Ureter (tissue), 1 donor: ENCODE measurements around the gene PHF21A. TPM values are rescaled to one million over a fixed set of nuclear protein-coding genes. Genes with fewer than 3 reads are reported as not detected.

Experiments
- DNase-seq: peaks from one replicate; pipeline ENCODE4 v3.0.0-alpha.2; 2020; ENCODE audit warnings: low spot score
- total RNA-seq: library from RNA; stranded (reverse); gene quantifications from one replicate; pipeline ENCODE4 v1.2.4, GENCODE V29; 2023
- donor health status: DM: yes; HTN: yes; CAD: no.

Gene PHF21A
- 51.1 TPM for total RNA-seq

- DNase-seq: peak; percentile 92
Measured at GRCh38 chr11:46121301-46121723, at the start of gene PHF21A. Gene PHF21A, minus strand, starts transcription at chr11:46121454. Its CDS starts 37,235 bp downstream, at chr11:46084219.

GRCh38 chr11:46170797-46171196 lies 49.5 kb upstream of the PHF21A start:
- no peak for DNase-seq

GRCh38 chr11:46162700-46163099 lies 41.4 kb upstream of the PHF21A start:
- DNase-seq: no peak

GRCh38 chr11:46161201-46161600 lies 39.9 kb upstream of the PHF21A start:
- no peak for DNase-seq

GRCh38 chr11:46160100-46160499 lies 38.8 kb upstream of the PHF21A start:
- no peak for DNase-seq

GRCh38 chr11:46159680-46160079 lies 38.4 kb upstream of the PHF21A start:
- DNase-seq: no peak

- DNase-seq: no peak
Measured at GRCh38 chr11:46149826-46150225, 28.6 kb upstream of the PHF21A start.

- DNase-seq: no peak
Measured at GRCh38 chr11:46149342-46149741, 28.1 kb upstream of the PHF21A start.

GRCh38 chr11:46144741-46145140 lies 23.5 kb upstream of the PHF21A start:
- no peak for DNase-seq

GRCh38 chr11:46143049-46143806 lies 22.0 kb upstream of the PHF21A start:
- DNase-seq: no peak

- DNase-seq: no peak
Measured at GRCh38 chr11:46142561-46142960, 21.3 kb upstream of the PHF21A start.

- DNase-seq: no peak
Measured at GRCh38 chr11:46141597-46141996, 20.3 kb upstream of the PHF21A start.

- no peak for DNase-seq
Measured at GRCh38 chr11:46134540-46134939, 13.3 kb upstream of the PHF21A start.

GRCh38 chr11:46134061-46134460 lies 12.8 kb upstream of the PHF21A start:
- DNase-seq: no peak

- DNase-seq: no peak
Measured at GRCh38 chr11:46133119-46133518, 11.9 kb upstream of the PHF21A start.

- no peak for DNase-seq
Measured at GRCh38 chr11:46130286-46130940, 9.2 kb upstream of the PHF21A start.

- no peak for DNase-seq
Measured at GRCh38 chr11:46129133-46129532, 7.9 kb upstream of the PHF21A start.

- DNase-seq: peak; percentile 57
Measured at GRCh38 chr11:46127150-46127638, 5.9 kb upstream of the PHF21A start.

- no peak for DNase-seq
Measured at GRCh38 chr11:46125284-46125683, 4.0 kb upstream of the PHF21A start.

GRCh38 chr11:46122945-46123715 lies 1.9 kb upstream of the PHF21A start:
- DNase-seq: no peak

- peak; percentile 83 for DNase-seq
Measured at GRCh38 chr11:46121724-46122477, 647 bp upstream of the PHF21A start.
